Right cardiac atrium (tissue), 5 donors: Measurements from ENCODE around the gene PPFIBP1. TPM values are rescaled to one million over a fixed set of nuclear protein-coding genes. Genes with fewer than 3 reads are reported as not detected.
A peak's percentile ranks its signal among the peaks of the same experiment; 100 is the strongest.

ENCODE experiments used
- ATAC-seq, 2 donors: fragments of 200-7000 bp; cut with Tn5 transposase; one replicate each; pipeline versions ENCODE4 v1.8.0 to v1.9.1; 2020; ENCODE audit warnings: moderate library complexity in 2 of 2, mild to moderate bottlenecking in 1 of 2
- DNase-seq, 3 donors: peaks; one replicate each; pipeline ENCODE4 v3.0.0-alpha.2; 2020
- H3K27ac ChIP-seq: one replicate; pipeline ENCODE4 v1.5.1; 2013; ENCODE audit warnings: mild to moderate bottlenecking, low read length, control low read depth, moderate library complexity
- H3K27me3 ChIP-seq: one replicate; pipeline ENCODE4 v1.6.1; 2013; ENCODE audit not compliant: control insufficient read depth, insufficient read depth
- H3K4me1 ChIP-seq: one replicate; pipeline ENCODE4 v1.6.1; 2013; ENCODE audit warnings: low read length; ENCODE audit not compliant: control insufficient read depth, insufficient read depth
- H3K4me3 ChIP-seq: one replicate; pipeline ENCODE4 v1.5.1; 2013; ENCODE audit warnings: low read length, control low read depth
- H3K9me3 ChIP-seq: one replicate; pipeline ENCODE4 v1.6.1; 2013; ENCODE audit warnings: low read length; ENCODE audit not compliant: control insufficient read depth
- WGBS: extraction: QIAGEN DNeasy Blood & Tissue Kit; methylation state at CpG from one replicate; pipeline ENCODE4 v1.1.7; 2013; 5-methylcytosine and 5-hydroxymethylcytosine counted together
- intact Hi-C, 4 donors: fragments of 100-400 bp; cut with DNase I; formaldehyde crosslinking; loops; one replicate each; pipeline versions ENCODE4 v1.11.0 to v1.14.0; 2022 to 2023
- long read RNA-seq, 4 donors: library from polyadenylated mRNA; unstranded; transcript quantifications; one replicate each; pipeline ENCODE4 v2.0.0, GENCODE V29; 2020 to 2021
- polyA plus RNA-seq: library from polyadenylated mRNA; stranded (reverse); fragments of 200-250 nt; gene quantifications from one replicate; pipeline ENCODE4 v1.2.3, GENCODE V29; 2013
- total RNA-seq, 4 donors: library from RNA; stranded (reverse); fragmentation: NEBNext Ultra II Directional; extraction: Animal tissue kit (Norgen Biotek cat#: 25700); gene quantifications; one replicate each; pipeline ENCODE4 v1.2.1, GENCODE V29; 2021
- donor health status: healthy with polysubstance abuse.
- donor health status: DM: no; HTN: yes; CAD: no.
- donor health status: DM: no; HTN: no; CAD: no.
- donor health status: DM: no; HTN: yes; CAD: no; lungs with severe emphysema.
- donor health status: DM: yes; HTN: yes; CAD: no.

The PPFIBP1 gene
- total RNA-seq (100 to 1,000 TPM in 2 of 4 donors, 10 to 100 TPM in 2; 72.4 to 176 (median 94.8) TPM), polyA plus RNA-seq (26.4 TPM)
- long read RNA-seq, donor 1, full-length matches to known transcripts: 4 of 87 reads
- long read RNA-seq, donor 1, partial matches to known transcripts: 28 of 87 reads
- long read RNA-seq, donor 1, other reads (novel, unspliced or antisense): 55 of 87 reads
- long read RNA-seq, donor 2, full-length matches to known transcripts: 3 of 21 reads
- long read RNA-seq, donor 2, partial matches to known transcripts: 6 of 21 reads
- long read RNA-seq, donor 2, other reads (novel, unspliced or antisense): 12 of 21 reads
- long read RNA-seq, donor 3, full-length matches to known transcripts: 9 of 221 reads
- long read RNA-seq, donor 3, partial matches to known transcripts: 131 of 221 reads
- long read RNA-seq, donor 3, other reads (novel, unspliced or antisense): 81 of 221 reads
- long read RNA-seq, donor 4, full-length matches to known transcripts: 1 of 25 reads
- long read RNA-seq, donor 4, partial matches to known transcripts: 5 of 25 reads
- long read RNA-seq, donor 4, other reads (novel, unspliced or antisense): 19 of 25 reads

- peak; percentile 99 for ATAC-seq
These were observed at the start of gene PPFIBP1 for GRCh38 chr12:27523642-27524493. Gene PPFIBP1, plus strand, starts transcription at chr12:27524206. Its CDS starts 109,191 bp downstream, at chr12:27633397.

DNA sequence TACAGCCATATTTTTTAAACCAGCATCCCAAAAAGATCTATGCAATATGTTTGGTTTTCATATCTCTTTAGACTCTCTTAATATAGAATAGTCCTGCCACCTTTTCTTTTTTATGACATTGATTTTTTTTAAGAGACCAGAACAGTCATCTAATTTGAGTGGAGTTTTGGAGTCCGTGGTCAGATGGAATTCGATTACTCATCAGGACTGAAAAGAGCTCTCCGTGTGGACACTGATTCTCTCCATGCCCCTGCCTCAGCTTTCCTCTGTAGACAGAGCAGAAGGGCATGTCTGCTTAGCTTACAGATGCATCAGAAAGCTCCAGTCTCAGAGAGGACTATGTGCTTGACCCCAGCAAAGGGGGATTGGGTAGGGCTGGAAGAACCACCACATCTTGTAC is 49.7 kb upstream of the PPFIBP1 start:
- intact Hi-C loops: no loop called here
- ATAC-seq (no peak), DNase-seq (no peak)
- H3K4me1 ChIP-seq: no peaks in the 10 kb centered on the region
- H3K4me3 ChIP-seq: no peak overlapping the region
- H3K9me3 ChIP-seq: no peaks in the 10 kb centered on the region
- H3K27ac ChIP-seq: no peak overlapping the region
- 43% methylated on average over 3 of the region's 3 CpGs for WGBS
- no peaks in the 10 kb centered on the region for H3K27me3 ChIP-seq

More at GRCh38 chr12:27523642-27524493, at the start of gene PPFIBP1:
- DNase-seq: peak; percentile 98 to 100 (median 99)
- Histone ChIP-seq H3K4me3 (peak within 1 kb of the TSS; percentile 84), H3K9me3 (no peaks in the 10 kb centered on the region), H3K27ac (peak within 1 kb of the TSS; percentile 94), H3K27me3 (no peaks in the 10 kb centered on the region), H3K4me1 (peaks cover 4% of the 10 kb centered on the region)
- under 1% methylated on average over 41 of the region's 41 CpGs for WGBS
- intact Hi-C loops: loop anchor here in 3 of 4 donors (10.0 kb wide), 2 partner anchors 89 to 111 kb away; no protein-coding TSS in a partner anchor

DNA sequence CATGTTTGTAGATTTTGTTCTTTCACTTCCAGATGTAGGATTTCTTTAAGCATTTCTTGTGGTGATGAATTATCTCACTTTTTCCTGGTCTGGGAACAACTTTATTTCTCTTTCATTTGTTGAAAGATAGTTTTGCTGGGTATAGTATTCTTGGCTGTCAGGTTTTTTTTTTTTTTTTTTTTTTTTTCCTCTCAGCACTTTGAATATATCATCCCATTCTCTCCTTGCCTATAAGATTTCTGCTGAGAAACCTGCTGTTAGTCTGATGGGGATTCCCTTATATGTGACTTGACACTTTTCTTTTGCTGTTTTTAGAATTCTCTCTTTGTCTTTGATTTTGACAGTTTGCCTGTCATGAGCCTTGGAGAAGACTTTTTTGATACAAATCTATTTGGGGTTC is 47.0 kb upstream of the PPFIBP1 start:
- Histone ChIP-seq H3K9me3 (no peaks in the 10 kb centered on the region), H3K4me1 (no peaks in the 10 kb centered on the region), H3K27ac (no peak overlapping the region), H3K27me3 (no peaks in the 10 kb centered on the region), H3K4me3 (no peak overlapping the region)
- DNase-seq (no peak), ATAC-seq (no peak)
- intact Hi-C loops: no loop called here

DNA sequence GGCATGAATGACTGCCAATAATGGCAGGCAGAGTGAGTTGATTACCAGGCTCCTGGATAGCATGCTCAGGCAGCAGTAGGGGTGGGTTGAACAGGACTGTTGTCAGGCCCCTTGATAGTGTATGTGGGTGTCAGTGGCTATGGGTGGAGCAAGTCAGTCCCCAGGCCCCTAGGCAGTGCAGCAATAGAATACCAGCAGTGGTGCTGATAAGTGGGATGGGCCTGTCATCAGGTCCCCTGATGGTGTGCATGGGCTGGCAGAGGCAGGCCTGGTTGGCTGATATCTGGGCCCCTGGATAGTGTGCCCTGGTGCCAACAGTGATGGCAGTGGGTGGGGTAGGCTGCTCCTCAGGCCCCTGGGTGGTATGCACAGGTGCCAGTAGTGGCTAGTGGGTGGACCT is 45.1 kb upstream of the PPFIBP1 start:
- no peak for ATAC-seq
- no peak for DNase-seq
- H3K27me3 ChIP-seq: no peaks in the 10 kb centered on the region
- H3K9me3 ChIP-seq: no peaks in the 10 kb centered on the region
- H3K4me3 ChIP-seq: no peak overlapping the region
- H3K27ac ChIP-seq: no peak overlapping the region
- no peaks in the 10 kb centered on the region for H3K4me1 ChIP-seq
- intact Hi-C loops: no loop called here

DNA sequence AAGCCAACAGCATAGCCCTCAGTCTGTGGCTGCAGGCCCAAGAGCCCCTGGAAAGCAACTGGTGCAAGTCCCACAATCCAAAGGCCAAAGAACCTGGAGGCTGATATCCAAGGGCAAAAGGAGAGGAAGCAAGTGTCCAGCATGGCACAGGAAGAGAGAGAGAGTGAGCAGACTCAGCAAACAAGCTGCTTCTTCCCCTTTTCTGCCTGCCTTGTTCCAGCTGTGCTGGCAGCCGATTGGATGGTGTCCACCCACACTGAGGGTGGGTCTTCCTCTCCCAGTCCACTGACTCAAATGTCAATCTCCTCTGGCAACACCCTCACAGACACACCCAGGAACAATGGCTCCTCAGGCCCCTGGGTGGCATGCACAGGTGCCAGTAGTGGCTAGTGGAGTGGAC is 44.0 kb upstream of the PPFIBP1 start:
- H3K4me3 ChIP-seq: no peak overlapping the region
- H3K4me1 ChIP-seq: no peaks in the 10 kb centered on the region
- ATAC-seq (no peak), DNase-seq (no peak)
- H3K27me3 ChIP-seq: no peaks in the 10 kb centered on the region
- 86% methylated on average over 1 of the region's 1 CpG for WGBS
- no peak overlapping the region for H3K27ac ChIP-seq
- intact Hi-C loops: no loop called here
- H3K9me3 ChIP-seq: no peaks in the 10 kb centered on the region

DNA sequence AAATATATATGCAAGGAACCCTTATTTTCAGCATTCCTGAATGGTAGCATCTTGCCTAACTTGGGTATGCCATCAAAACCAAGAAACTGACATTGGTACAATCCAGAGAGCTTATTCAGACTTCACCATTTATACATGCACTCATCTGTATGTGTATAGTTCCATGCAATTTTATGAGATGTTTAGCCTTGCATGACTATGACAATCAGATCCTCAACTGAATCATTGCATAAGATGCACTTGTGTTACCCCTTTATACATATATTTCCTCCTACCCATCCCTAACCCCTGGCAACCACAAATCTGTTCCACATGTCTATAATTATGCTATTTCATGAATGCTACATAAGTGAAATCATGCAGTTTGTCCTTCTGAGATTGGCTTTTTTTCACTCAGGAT is 37.0 kb upstream of the PPFIBP1 start:
- Histone ChIP-seq H3K27ac (no peak overlapping the region), H3K4me1 (no peaks in the 10 kb centered on the region), H3K27me3 (no peaks in the 10 kb centered on the region), H3K9me3 (no peaks in the 10 kb centered on the region), H3K4me3 (no peak overlapping the region)
- ATAC-seq (no peak), DNase-seq (no peak)
- intact Hi-C loops: no loop called here

DNA sequence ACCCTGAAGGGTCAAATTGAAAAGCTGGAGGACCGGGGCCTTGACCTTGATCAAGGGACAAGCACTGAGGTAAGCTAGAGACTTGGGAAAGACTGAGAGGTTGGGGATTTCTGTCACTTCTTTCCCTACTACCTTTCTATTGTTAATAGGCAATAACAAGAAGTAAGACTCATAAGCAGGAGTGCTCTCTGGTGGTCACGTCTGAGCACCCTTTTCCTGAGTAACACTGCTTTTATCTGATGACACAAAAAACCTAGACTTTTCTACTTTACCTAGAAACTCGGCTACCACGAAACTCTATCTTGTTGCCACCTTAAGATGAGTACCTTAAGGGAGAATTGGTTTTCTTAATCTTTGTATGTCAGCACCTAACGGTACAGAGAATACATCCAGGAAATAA is 35.5 kb upstream of the PPFIBP1 start:
- no peak for ATAC-seq
- intact Hi-C loops: no loop called here
- DNase-seq: no peak
- Histone ChIP-seq H3K4me1 (no peaks in the 10 kb centered on the region), H3K27ac (no peak overlapping the region), H3K27me3 (no peaks in the 10 kb centered on the region), H3K4me3 (no peak overlapping the region), H3K9me3 (no peaks in the 10 kb centered on the region)
- 77% methylated on average over 5 of the region's 5 CpGs for WGBS

DNA sequence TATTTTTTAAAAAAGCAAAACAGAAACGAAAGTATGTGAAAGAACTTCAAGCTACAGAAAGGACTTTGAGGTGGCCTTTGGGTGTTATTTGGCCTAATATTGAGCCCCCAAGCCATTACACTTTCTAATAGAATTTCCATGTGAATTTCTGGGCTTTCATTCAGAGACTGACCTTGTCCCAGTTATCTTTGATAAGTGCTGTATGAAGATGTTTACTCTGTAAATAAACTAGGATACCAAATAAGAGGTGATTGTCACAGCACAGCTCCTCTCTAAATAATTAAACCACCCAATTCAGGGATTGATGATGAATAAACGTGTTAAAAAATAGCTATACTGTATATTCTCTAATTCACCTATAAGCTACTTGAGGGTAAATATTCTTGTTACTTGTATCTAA is 32.8 kb upstream of the PPFIBP1 start:
- ATAC-seq (no peak), DNase-seq (no peak)
- intact Hi-C loops: no loop called here

DNA sequence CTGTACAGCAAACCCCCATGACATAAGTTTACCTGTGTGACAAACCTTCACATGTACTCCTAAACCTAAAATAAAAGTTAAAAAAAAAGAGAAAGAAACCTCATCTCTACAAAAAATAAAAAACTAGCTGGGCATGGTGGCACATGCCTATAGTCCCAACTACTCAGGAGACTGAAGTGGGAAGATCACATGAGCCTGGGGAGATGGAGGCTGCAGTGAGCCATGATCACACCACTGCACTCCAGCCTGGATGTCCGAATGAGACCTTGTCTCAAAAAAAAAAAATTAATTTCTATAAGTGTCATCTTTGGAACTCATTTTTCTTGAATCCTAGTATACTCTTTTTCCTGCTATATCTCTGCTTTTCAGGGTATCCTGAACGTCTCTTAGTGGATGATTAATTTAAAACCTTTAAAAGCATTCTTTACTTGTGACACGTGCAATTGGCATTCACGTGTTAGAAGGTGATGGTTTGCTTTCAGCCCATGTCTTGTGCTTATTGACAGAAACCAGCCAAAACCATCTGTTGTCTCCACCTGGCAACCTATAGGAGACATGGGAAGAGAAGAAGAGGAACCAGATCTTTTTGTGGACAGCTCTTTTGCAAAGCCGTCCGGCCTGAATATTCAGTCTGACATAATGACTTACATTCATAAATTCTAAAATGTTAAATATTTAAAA is 30.6 kb upstream of the PPFIBP1 start:
- 76% methylated on average over 6 of the region's 6 CpGs for WGBS
- Histone ChIP-seq H3K27ac (no peak overlapping the region), H3K27me3 (no peaks in the 10 kb centered on the region), H3K9me3 (no peaks in the 10 kb centered on the region), H3K4me1 (no peaks in the 10 kb centered on the region), H3K4me3 (no peak overlapping the region)
- ATAC-seq: no peak
- intact Hi-C loops: no loop called here
- DNase-seq: no peak

More for the DNA sequence above, 32.8 kb upstream of the PPFIBP1 start:
- H3K4me1 ChIP-seq: no peaks in the 10 kb centered on the region
- 89% methylated on average over 2 of the region's 2 CpGs for WGBS
- H3K27ac ChIP-seq: no peak overlapping the region
- H3K27me3 ChIP-seq: no peaks in the 10 kb centered on the region
- H3K9me3 ChIP-seq: no peaks in the 10 kb centered on the region
- no peak overlapping the region for H3K4me3 ChIP-seq

- Histone ChIP-seq H3K9me3 (no peaks in the 10 kb centered on the region), H3K27ac (no peak overlapping the region), H3K27me3 (no peaks in the 10 kb centered on the region), H3K4me3 (no peak overlapping the region), H3K4me1 (no peaks in the 10 kb centered on the region)
- intact Hi-C loops: no loop called here
- DNase-seq (no peak), ATAC-seq (no peak)
- WGBS: 94% methylated on average over 3 of the region's 3 CpGs
These were observed 26.6 kb upstream of the PPFIBP1 start for GRCh38 chr12:27497446-27497845.
